BJ (cell line): Measurements from ENCODE around the gene NPPA. TPM values are rescaled to one million over a fixed set of nuclear protein-coding genes. Genes with fewer than 3 reads are reported as not detected.

Experiments
- CTCF ChIA-PET: fragments of 350-600 bp; formaldehyde crosslinking; extraction: SDS; loops from one replicate; lab custom pipeline; 2021; ENCODE audit warnings: antibody characterized with exemption, inconsistent platforms; lab: Yijun Ruan, JAX
- POLR2A ChIA-PET: fragments of 300-600 bp; sonication (Branson Sonifier 250); formaldehyde crosslinking; extraction: SDS; loops from one replicate; lab custom pipeline; 2021; ENCODE audit warnings: antibody characterized with exemption; lab: Charles Lee
- DNase-seq: peaks from one replicate; pipeline ENCODE4 v3.0.0-alpha.2; 2011; ENCODE audit warnings: low read depth
- H3K27me3 ChIP-seq: 2 replicates; pipeline ENCODE4 v1.6.0; 2011; ENCODE audit warnings: low read length; ENCODE audit not compliant: control insufficient read depth, insufficient read depth
- H3K36me3 ChIP-seq: 2 replicates; pipeline ENCODE4 v1.5.1; 2011; ENCODE audit warnings: low read length; ENCODE audit not compliant: control insufficient read depth, insufficient read depth
- H3K4me3 ChIP-seq: 2 replicates; pipeline ENCODE4 v1.5.1; 2011; ENCODE audit warnings: low read depth, mild to moderate bottlenecking, control low read depth, low read length
- polyA plus RNA-seq: library from polyadenylated mRNA; depleted of rRNA; stranded (reverse); fragments of >200 nt; gene quantifications from 2 replicates; pipeline ENCODE4 v1.2.3, GENCODE V29; 2011
- TF ChIP-seq, protein P1 (sequence below): IDR thresholded peaks from 2 replicates; pipeline ENCODE4 v1.5.1; 2011; ENCODE audit warnings: low read depth, mild to moderate bottlenecking, control low read depth, inconsistent platforms, low read length, moderate library complexity; ENCODE audit not compliant: insufficient read depth

NPPA gene
- polyA plus RNA-seq, 1 experiment: not detected

DNA sequence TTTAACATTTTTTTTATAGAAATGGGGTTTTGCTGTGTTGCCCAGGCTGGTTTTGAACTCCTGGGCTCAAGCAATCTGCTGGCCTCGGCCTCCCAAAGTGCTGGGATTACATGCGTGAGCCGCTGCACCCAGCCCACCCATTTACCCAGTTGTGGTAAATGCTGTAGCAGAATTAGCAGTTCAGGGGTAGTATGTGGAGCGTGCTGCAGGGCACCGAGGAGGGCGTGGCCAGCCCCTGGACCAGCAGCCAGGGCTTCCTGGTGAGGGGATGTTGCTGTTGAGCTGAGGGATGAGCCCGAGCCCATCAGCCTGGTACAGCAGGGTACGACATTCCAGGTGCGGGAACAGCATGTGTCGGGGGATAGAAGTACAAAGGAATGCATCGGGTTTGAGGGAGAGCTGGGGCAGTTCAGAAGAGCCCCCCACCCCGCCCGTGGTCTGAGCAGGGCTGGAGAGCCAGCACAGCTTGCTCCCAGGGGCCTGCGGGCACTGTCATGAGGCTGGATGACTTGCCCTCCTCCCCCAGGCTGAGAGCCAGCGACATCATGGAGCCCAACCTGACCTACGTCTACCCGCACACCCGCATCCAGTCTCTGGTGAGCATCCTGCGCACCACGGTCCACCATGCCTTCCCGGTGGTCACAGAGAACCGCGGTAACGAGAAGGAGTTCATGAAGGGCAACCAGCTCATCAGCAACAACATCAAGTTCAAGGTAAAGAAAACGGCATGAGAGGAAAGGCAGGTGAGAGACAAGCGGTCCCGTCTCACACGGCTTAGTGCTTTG is 11.9 kb downstream of the NPPA start:
- no peak for DNase-seq
- ChIA-PET CTCF (interaction anchor here (3.3 kb wide), 1 partner anchor 58 kb away, joined by 22 read pairs; no protein-coding TSS in a partner anchor), POLR2A (no interaction called here)
- Histone ChIP-seq H3K36me3 (peaks cover 55% of the 10 kb centered on the region), H3K27me3 (no peaks in the 10 kb centered on the region), H3K4me3 (no peak overlapping the region)
- TF ChIP-seq, protein P1, sequence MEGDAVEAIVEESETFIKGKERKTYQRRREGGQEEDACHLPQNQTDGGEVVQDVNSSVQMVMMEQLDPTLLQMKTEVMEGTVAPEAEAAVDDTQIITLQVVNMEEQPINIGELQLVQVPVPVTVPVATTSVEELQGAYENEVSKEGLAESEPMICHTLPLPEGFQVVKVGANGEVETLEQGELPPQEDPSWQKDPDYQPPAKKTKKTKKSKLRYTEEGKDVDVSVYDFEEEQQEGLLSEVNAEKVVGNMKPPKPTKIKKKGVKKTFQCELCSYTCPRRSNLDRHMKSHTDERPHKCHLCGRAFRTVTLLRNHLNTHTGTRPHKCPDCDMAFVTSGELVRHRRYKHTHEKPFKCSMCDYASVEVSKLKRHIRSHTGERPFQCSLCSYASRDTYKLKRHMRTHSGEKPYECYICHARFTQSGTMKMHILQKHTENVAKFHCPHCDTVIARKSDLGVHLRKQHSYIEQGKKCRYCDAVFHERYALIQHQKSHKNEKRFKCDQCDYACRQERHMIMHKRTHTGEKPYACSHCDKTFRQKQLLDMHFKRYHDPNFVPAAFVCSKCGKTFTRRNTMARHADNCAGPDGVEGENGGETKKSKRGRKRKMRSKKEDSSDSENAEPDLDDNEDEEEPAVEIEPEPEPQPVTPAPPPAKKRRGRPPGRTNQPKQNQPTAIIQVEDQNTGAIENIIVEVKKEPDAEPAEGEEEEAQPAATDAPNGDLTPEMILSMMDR: no peak

DNA sequence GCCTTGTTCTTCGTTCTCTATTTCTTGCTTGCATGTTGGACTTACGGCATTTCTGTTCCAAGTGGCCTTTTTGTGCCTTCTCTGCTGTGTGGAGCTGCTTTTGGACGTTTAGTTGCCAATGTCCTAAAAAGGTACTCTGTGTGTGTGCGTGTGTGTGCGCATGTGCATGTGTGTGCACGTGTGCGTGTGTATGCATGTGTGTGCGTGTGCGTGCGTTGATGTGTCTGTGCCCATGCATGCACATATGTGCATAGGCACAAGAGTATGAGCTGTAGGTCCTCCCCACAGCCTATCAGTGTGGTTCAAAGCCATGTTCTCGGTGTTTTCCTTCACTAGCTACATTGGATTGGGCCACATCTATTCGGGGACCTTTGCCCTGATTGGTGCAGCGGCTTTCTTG is 13.7 kb downstream of the NPPA start:
- peaks cover 51% of the 10 kb centered on the region for H3K36me3 ChIP-seq
- ChIA-PET CTCF (no interaction called here), POLR2A (no interaction called here)
- H3K27me3 ChIP-seq: no peaks in the 10 kb centered on the region
- DNase-seq: no peak
- H3K4me3 ChIP-seq: no peak overlapping the region
- TF ChIP-seq, protein P1: no peak

DNA sequence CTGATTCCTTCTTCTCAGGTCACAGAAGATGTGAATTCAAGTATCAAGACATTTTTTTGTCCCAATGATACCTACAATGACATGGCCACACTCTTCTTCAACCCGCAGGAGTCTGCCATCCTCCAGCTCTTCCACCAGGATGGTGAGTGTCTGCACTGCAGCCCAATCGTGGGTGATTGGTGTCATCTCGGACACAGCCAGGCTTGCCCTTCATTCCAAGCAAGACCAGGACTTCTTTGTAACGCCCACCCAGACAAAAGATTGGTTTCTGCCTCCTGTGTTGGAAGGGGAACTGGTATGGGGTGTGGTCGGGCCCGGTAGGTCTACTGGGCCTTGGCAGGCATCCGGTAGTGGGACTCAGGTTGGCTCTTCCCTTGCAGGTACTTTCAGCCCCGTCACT is 14.1 kb downstream of the NPPA start:
- Histone ChIP-seq H3K36me3 (peaks cover 54% of the 10 kb centered on the region), H3K4me3 (no peak overlapping the region), H3K27me3 (no peaks in the 10 kb centered on the region)
- TF ChIP-seq, protein P1: no peak
- ChIA-PET CTCF (no interaction called here), POLR2A (no interaction called here)
- DNase-seq: no peak

DNA sequence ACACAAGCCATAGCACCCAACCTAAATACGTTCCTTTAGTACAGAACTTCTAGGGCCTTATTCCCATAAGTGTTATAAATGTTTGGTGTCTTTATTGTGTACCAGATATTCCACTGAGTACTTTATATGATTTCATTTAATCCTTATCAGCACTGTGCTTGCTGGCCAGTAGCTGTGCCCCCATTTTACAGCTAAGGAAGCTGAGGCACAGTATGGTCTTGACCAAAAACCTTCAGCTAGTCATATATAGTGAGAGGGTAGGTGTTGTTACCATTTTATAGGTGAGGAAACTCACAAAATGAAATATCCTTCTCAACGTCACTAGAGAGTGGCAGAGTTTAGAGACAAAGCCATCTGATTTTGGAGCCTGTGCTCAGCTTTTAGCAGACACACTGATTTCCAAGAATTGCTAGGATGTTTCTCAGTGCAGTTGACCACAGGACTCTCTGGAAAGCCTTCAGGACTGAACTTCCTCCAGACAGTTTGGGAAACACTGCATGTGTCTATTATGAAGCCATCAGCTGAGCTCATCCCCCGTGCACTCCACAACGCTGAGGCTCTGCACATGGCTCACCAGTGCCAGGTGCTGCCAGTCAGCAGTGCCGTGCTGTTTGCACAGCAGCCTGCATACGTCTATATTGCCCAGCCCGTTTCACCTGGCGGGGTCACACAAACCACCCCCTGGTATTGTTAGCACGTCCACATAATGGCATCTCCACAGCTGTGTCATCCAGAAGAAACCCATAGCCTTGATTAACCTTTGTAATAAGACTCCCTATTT is 15.4 kb downstream of the NPPA start:
- Histone ChIP-seq H3K27me3 (no peaks in the 10 kb centered on the region), H3K36me3 (peaks cover 52% of the 10 kb centered on the region), H3K4me3 (no peak overlapping the region)
- CTCF ChIA-PET: interaction anchor here (1.3 to 1.7 kb wide), 3 partner anchors 10 to 48 kb away, joined by 3 to 5 read pairs (median 3); no protein-coding TSS in a partner anchor
- POLR2A ChIA-PET: no interaction called here
- no peak for DNase-seq
- TF ChIP-seq, protein P1: no peak

DNA sequence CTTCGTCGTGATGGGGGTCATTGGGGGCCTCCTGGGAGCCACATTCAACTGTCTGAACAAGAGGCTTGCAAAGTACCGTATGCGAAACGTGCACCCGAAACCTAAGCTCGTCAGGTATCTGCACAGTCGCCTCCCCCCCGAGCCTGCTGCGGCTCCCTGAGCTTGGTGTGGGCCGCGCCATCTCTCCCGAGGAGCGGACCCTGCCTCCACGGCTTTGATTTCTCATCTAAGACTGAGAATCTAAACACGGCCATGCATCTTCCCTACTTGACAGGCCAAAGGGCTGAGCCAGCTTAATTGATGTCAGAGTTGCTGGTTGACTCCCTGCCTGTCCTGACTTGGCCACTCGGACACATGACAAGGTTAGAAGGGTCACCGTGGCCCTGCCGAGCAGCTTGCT is 19.1 kb downstream of the NPPA start:
- TF ChIP-seq, protein P1: no peak
- no peak for DNase-seq
- H3K27me3 ChIP-seq: no peaks in the 10 kb centered on the region
- ChIA-PET POLR2A (no interaction called here), CTCF (interaction anchor here (1.2 to 3.3 kb wide), 3 partner anchors 9 to 59 kb away, joined by 3 to 13 read pairs (median 3); no protein-coding TSS in a partner anchor)
- no peak overlapping the region for H3K4me3 ChIP-seq
- peaks cover 38% of the 10 kb centered on the region for H3K36me3 ChIP-seq
